ENCODE results near the gene ABCG8. TPM values are rescaled to one million over a fixed set of nuclear protein-coding genes. Genes with fewer than 3 reads are reported as not detected.

ABCG8 gene
- total RNA-seq (2021), result not detected in 2 replicates
- not detected for Bru-seq, nascent RNA
- percentile 1 among the genes with signal in this experiment for BruChase-seq, experiment 1, labeled RNA remaining after a 2-hour chase
- not detected for BruChase-seq, experiment 2, labeled RNA remaining after a 6-hour chase
- long read RNA-seq, result 0 reads

DNA sequence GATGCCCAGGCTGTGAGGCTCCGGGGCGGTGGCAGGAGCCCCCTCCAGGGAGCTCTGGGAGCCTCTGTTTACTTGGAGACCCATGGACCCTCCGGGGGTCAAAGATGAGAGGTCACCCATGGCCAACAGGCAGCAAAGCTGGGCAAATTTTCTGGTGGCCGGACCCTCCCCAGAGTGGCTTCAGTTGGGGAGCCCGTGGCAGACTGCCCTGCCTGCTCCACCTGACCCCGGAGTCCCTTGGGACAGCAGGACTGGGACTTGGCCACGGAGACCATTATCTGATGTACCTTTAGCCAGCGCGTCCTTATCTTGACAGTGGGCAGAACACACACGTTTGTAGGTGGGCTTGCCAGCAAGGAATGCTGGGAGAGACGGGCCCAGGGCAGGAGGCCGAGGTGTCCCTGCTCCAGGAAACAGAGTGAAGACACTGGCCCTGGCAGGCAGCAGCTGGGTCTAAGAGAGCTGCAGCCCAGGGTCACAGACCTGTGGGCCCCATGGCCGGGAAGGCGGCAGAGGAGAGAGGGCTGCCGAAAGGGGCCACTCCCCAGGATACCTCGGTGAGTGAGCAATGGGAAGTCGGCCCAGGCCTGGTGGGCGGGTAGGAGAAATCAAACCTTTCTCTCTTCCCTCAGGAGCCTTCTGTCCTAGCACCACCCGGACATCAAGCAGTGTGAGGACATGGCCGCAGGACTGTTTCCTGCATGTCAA, at the start of gene ABCG8, which contains the start of gene ABCG5:
TSS of gene ABCG8 (plus strand) at position 412 of the 708 bp plus-strand sequence. CDS start at position 495, 83 bp downstream.
TSS of gene ABCG5 (minus strand) at position 280 of the 708 bp plus-strand sequence. CDS start at position 120, 160 bp downstream.
- intact Hi-C loops (cut with micrococcal nuclease; ENCODE audit: unreplicated experiment), result no loop called here
- Histone ChIP-seq H3K9me3 (ENCODE audit: insufficient read depth, low read depth) (no peaks in the 10 kb centered on the region), H4K20me1 (ENCODE audit: insufficient read depth) (no peaks in the 10 kb centered on the region), H2AFZ (no peak within 1 kb of the TSS), H3K4me2 (no peak within 1 kb of the TSS), H3K4me3 (no peak within 1 kb of the TSS), H3K27ac (no peak within 1 kb of the TSS), H3K4me1 (replicated peaks; ENCODE audit: insufficient read depth) (no peaks in the 10 kb centered on the region), H3K27me3 (ENCODE audit: insufficient read depth, low read depth) (peaks cover 52% of the 10 kb centered on the region), H3F3A (ENCODE audit: insufficient read depth, low read depth) (no peaks in the 10 kb centered on the region), H3K9me2 (ENCODE audit: insufficient read depth) (no peaks in the 10 kb centered on the region), H3K79me2 (ENCODE audit: low read depth) (no peaks in the 10 kb centered on the region), H3K36me3 (ENCODE audit: low read depth) (no peaks in the 10 kb centered on the region)
- POLR2A ChIA-PET (ENCODE audit: unreplicated experiment), result no interaction called here
- BruUV-seq (replicated peaks), result no TSS peak
- TF ChIP-seq, protein P1, sequence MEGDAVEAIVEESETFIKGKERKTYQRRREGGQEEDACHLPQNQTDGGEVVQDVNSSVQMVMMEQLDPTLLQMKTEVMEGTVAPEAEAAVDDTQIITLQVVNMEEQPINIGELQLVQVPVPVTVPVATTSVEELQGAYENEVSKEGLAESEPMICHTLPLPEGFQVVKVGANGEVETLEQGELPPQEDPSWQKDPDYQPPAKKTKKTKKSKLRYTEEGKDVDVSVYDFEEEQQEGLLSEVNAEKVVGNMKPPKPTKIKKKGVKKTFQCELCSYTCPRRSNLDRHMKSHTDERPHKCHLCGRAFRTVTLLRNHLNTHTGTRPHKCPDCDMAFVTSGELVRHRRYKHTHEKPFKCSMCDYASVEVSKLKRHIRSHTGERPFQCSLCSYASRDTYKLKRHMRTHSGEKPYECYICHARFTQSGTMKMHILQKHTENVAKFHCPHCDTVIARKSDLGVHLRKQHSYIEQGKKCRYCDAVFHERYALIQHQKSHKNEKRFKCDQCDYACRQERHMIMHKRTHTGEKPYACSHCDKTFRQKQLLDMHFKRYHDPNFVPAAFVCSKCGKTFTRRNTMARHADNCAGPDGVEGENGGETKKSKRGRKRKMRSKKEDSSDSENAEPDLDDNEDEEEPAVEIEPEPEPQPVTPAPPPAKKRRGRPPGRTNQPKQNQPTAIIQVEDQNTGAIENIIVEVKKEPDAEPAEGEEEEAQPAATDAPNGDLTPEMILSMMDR (conservative IDR thresholded peaks at IDR 0.05), result no peak
- TF ChIP-seq EZH2 (IDR thresholded peaks at IDR 0.05; ENCODE audit: low read depth), result no peak
- DNase-seq, result no peak
- CTCF ChIA-PET, result no interaction called here

DNA sequence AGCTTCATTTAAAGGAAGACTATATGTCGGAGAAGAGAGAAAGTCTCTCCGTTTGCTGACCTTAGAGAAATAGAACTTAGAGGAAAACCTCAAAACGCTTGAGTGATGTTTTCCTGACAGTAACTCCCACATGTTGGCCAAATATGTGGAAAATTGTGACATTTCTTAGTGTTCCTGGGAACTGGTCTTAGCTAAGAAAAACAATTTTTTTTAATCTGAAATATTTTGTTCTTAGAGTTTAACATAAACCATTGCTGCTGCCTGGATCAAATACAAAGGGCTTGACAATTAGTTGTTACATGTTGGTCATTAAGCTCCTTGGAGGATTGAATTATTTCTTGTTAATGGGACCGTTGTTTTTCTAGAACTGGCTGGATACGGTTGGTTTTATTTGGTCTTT, 48.6 kb upstream of the ABCG8 start:
- Histone ChIP-seq H3K9me3 (ENCODE audit: insufficient read depth, low read depth) (no peaks in the 10 kb centered on the region), H3K27ac (no peak overlapping the region), H3K4me3 (no peak overlapping the region), H3K79me2 (ENCODE audit: low read depth) (no peaks in the 10 kb centered on the region), H3K9me2 (ENCODE audit: insufficient read depth) (no peaks in the 10 kb centered on the region), H3K4me2 (no peak overlapping the region), H2AFZ (no peak overlapping the region), H4K20me1 (ENCODE audit: insufficient read depth) (no peaks in the 10 kb centered on the region), H3K4me1 (replicated peaks; ENCODE audit: insufficient read depth) (no peaks in the 10 kb centered on the region), H3K36me3 (ENCODE audit: low read depth) (0 out of 2 replicates have a peak, but pooled peaks cover 3% of the 10 kb centered on the region), H3K27me3 (ENCODE audit: insufficient read depth, low read depth) (no peaks in the 10 kb centered on the region), H3F3A (ENCODE audit: insufficient read depth, low read depth) (no peaks in the 10 kb centered on the region)
- ChIA-PET POLR2A (ENCODE audit: unreplicated experiment) (no interaction called here), CTCF (no interaction called here)
- TF ChIP-seq, protein P1 (conservative IDR thresholded peaks at IDR 0.05), result no peak
- no peak for TF ChIP-seq EZH2 (IDR thresholded peaks at IDR 0.05; ENCODE audit: low read depth)
- no TSS peak for BruUV-seq (replicated peaks)
- no peak for DNase-seq
- intact Hi-C loops (cut with micrococcal nuclease; ENCODE audit: unreplicated experiment), result loop anchor here (10.0 kb wide), 1 partner anchor 175 kb away; no protein-coding TSS in a partner anchor

DNA sequence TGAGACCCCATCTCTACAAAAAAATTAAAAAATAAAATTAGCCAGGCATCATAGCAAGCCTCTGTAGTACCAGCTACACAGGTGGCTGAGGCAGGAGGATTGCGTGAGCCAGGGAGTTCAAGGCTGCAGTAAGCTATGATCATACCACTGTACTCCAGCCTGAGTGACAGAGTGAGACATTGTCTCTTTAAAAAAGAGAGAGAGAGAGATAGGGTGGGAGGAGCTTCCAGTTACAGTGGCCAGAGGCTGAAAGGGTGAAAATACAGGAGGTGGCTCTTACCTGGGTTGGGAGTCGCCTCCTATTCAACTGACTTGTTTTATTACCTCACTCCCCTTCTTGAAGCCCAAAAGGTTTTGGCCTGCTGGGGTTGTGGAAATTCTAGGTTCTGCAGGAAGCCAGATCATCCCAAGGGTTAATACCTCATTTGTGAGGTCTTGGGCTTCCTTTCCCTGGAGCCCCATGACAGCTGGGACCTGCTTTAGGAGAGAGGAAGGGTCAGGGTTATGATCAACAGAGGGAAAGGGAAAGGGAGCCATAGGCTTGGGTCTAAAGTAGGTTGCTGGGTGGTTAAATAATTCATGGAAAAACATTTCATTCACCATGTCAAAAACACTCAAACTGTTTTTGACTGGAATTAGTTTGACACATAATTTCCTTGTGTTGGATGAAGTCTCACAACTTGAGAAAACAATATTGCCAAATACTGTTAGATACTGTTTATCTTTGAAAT, 47.6 kb upstream of the ABCG8 start:
- H3K27me3 ChIP-seq (ENCODE audit: insufficient read depth, low read depth), result no peaks in the 10 kb centered on the region
- 0 out of 2 replicates have a peak, but pooled peaks cover 3% of the 10 kb centered on the region for H3K36me3 ChIP-seq (ENCODE audit: low read depth)
- DNase-seq, result no peak
- no peaks in the 10 kb centered on the region for H3F3A ChIP-seq (ENCODE audit: insufficient read depth, low read depth)
- ChIA-PET POLR2A (ENCODE audit: unreplicated experiment) (no interaction called here), CTCF (no interaction called here)
- H2AFZ ChIP-seq, result no peak overlapping the region
- no peak overlapping the region for H3K4me3 ChIP-seq
- H4K20me1 ChIP-seq (ENCODE audit: insufficient read depth), result no peaks in the 10 kb centered on the region
- no peaks in the 10 kb centered on the region for H3K79me2 ChIP-seq (ENCODE audit: low read depth)
- H3K9me2 ChIP-seq (ENCODE audit: insufficient read depth), result no peaks in the 10 kb centered on the region
- no peaks in the 10 kb centered on the region for H3K4me1 ChIP-seq (replicated peaks; ENCODE audit: insufficient read depth)
- H3K9me3 ChIP-seq (ENCODE audit: insufficient read depth, low read depth), result no peaks in the 10 kb centered on the region
- H3K27ac ChIP-seq, result no peak overlapping the region
- no peak for TF ChIP-seq EZH2 (IDR thresholded peaks at IDR 0.05; ENCODE audit: low read depth)
- TF ChIP-seq, protein P1 (conservative IDR thresholded peaks at IDR 0.05), result no peak
- intact Hi-C loops (cut with micrococcal nuclease; ENCODE audit: unreplicated experiment), result loop anchor here (10.0 kb wide), 1 partner anchor 176 kb away; no protein-coding TSS in a partner anchor
- no peak overlapping the region for H3K4me2 ChIP-seq
- BruUV-seq (replicated peaks), result no TSS peak
